ENCODE results near the gene VAX1.

The VAX1 gene

DNA sequence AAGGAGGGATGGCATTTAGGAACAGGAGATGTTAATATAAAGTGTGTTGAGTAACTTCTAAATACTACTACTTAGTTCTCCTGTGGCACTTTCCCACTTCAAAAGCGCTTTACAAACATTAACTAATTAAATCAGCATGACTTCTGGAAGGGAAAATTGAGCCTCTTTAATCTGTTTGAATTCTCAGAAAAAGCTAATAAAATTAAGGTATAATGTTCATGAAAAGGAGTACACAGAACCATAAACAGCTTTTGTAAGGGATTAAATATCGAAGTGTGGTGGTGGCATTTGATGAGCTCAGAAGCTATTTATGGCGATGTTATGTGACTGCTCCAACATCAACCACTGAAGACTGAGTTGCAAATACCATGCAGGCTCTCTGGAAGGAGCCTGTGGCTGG, 10.2 kb upstream of the VAX1 start:
- DNase-seq (ENCODE audit: low spot score): no peak
- Histone ChIP-seq H3K27ac (replicated peaks; ENCODE audit: low read length) (no peak overlapping the region), H3K4me3 (ENCODE audit: low read length in 2 of 2) (no peak overlapping the region), H2AK5ac (ENCODE audit: low read depth, low read length) (no peak overlapping the region), H3K79me1 (ENCODE audit: low read depth, low read length) (no peaks in the 10 kb centered on the region), H3K9me3 (replicated peaks in 1 of 2; ENCODE audit: control insufficient read depth in 2 of 2, insufficient read depth in 1 of 2, low read depth in 1 of 2, low read length in 2 of 2) (peaks cover 0 to 7% of the 10 kb centered on the region in 2 donors), H3K4ac (ENCODE audit: low read length) (no peak overlapping the region), H3K9ac (ENCODE audit: low read depth, low read length, poor library complexity) (no peak overlapping the region), H4K91ac (ENCODE audit: low read depth, low read length, poor library complexity) (no peak overlapping the region), H3K14ac (ENCODE audit: low read length) (no peak overlapping the region), H3K18ac (ENCODE audit: low read length) (no peak overlapping the region), H3K36me3 (replicated peaks in 1 of 2; ENCODE audit: control insufficient read depth in 2 of 2, insufficient read depth in 2 of 2, low read length in 2 of 2) (no peaks in the 10 kb centered on the region), H3K27me3 (ENCODE audit: control insufficient read depth in 3 of 3, insufficient read depth in 3 of 3, low read depth in 1 of 3, low read length in 3 of 3) (peaks cover 0 to 64% (median 3%) of the 10 kb centered on the region in 3 experiments), H3K23ac (ENCODE audit: low read depth, low read length, poor library complexity) (no peak overlapping the region), H2BK15ac (ENCODE audit: low read length) (no peak overlapping the region), H3K4me2 (ENCODE audit: insufficient read depth, low read length, poor library complexity, severe bottlenecking) (no peak overlapping the region), H2BK120ac (ENCODE audit: low read depth, low read length) (no peak overlapping the region), H4K8ac (ENCODE audit: low read depth, low read length) (no peak overlapping the region), H3K4me1 (ENCODE audit: control insufficient read depth in 2 of 2, insufficient read depth in 1 of 2, low read depth in 1 of 2, low read length in 2 of 2) (peaks cover 0 to 2% of the 10 kb centered on the region in 2 donors), H2AFZ (ENCODE audit: low read length) (no peak overlapping the region), H2BK12ac (ENCODE audit: low read length) (peak overlapping the region; percentile 18), H2BK5ac (ENCODE audit: low read length) (no peak overlapping the region)
- no CpG with 5 or more reads among the region's 3 CpGs for WGBS, 2 donors (ENCODE audit: extremely low coverage in 2 of 2, insufficient read length in 2 of 2, insufficient replicate concordance in 1 of 2)

DNA sequence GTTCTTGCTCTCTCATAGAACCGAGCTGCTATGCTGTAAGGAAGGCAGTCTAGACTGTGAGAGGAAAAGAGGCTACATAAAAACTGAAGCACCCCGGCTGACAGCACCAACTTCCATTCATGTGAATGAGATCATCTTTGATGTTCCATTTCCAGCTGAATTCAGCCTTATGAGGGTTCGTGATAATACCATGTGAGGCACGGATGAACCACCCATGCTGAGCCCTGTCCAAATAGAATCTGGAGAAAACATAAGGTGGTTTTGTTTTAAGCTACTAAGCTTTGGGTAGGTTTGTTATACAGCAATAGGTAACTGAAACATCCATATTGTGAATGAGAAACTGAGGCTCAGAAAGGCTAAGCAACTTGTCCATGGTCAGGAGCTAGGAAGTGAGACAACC, 6.9 kb upstream of the VAX1 start:
- no CpG with 5 or more reads among the region's 4 CpGs for WGBS, 2 donors (ENCODE audit: extremely low coverage in 2 of 2, insufficient read length in 2 of 2, insufficient replicate concordance in 1 of 2)
- no peak overlapping the region for H3K9ac ChIP-seq (ENCODE audit: low read depth, low read length, poor library complexity)
- H3K36me3 ChIP-seq (replicated peaks in 1 of 2; ENCODE audit: control insufficient read depth in 2 of 2, insufficient read depth in 2 of 2, low read length in 2 of 2): no peaks in the 10 kb centered on the region
- no peak overlapping the region for H2BK15ac ChIP-seq (ENCODE audit: low read length)
- no peak overlapping the region for H3K4ac ChIP-seq (ENCODE audit: low read length)
- no peak overlapping the region for H3K4me2 ChIP-seq (ENCODE audit: insufficient read depth, low read length, poor library complexity, severe bottlenecking)
- no peaks in the 10 kb centered on the region for H3K79me1 ChIP-seq (ENCODE audit: low read depth, low read length)
- no peak overlapping the region for H2BK120ac ChIP-seq (ENCODE audit: low read depth, low read length)
- peaks cover 0 to 9% of the 10 kb centered on the region in 2 donors for H3K9me3 ChIP-seq (replicated peaks in 1 of 2; ENCODE audit: control insufficient read depth in 2 of 2, insufficient read depth in 1 of 2, low read depth in 1 of 2, low read length in 2 of 2)
- no peak overlapping the region for H4K91ac ChIP-seq (ENCODE audit: low read depth, low read length, poor library complexity)
- no peak overlapping the region for H3K18ac ChIP-seq (ENCODE audit: low read length)
- H2BK5ac ChIP-seq (ENCODE audit: low read length): no peak overlapping the region
- H3K4me3 ChIP-seq (ENCODE audit: low read length in 2 of 2): no peak overlapping the region
- no peak overlapping the region for H3K14ac ChIP-seq (ENCODE audit: low read length)
- no peak overlapping the region for H2BK12ac ChIP-seq (ENCODE audit: low read length)
- no peak overlapping the region for H3K23ac ChIP-seq (ENCODE audit: low read depth, low read length, poor library complexity)
- no peak overlapping the region for H4K8ac ChIP-seq (ENCODE audit: low read depth, low read length)
- DNase-seq (ENCODE audit: low spot score): no peak
- H2AFZ ChIP-seq (ENCODE audit: low read length): no peak overlapping the region
- no peak overlapping the region for H2AK5ac ChIP-seq (ENCODE audit: low read depth, low read length)
- H3K27ac ChIP-seq (replicated peaks; ENCODE audit: low read length): no peak overlapping the region
- H3K27me3 ChIP-seq (ENCODE audit: control insufficient read depth in 3 of 3, insufficient read depth in 3 of 3, low read depth in 1 of 3, low read length in 3 of 3): peaks cover 5 to 82% (median 26%) of the 10 kb centered on the region in 3 experiments
- peaks cover 0 to 9% of the 10 kb centered on the region in 2 donors for H3K4me1 ChIP-seq (ENCODE audit: control insufficient read depth in 2 of 2, insufficient read depth in 1 of 2, low read depth in 1 of 2, low read length in 2 of 2)

DNA sequence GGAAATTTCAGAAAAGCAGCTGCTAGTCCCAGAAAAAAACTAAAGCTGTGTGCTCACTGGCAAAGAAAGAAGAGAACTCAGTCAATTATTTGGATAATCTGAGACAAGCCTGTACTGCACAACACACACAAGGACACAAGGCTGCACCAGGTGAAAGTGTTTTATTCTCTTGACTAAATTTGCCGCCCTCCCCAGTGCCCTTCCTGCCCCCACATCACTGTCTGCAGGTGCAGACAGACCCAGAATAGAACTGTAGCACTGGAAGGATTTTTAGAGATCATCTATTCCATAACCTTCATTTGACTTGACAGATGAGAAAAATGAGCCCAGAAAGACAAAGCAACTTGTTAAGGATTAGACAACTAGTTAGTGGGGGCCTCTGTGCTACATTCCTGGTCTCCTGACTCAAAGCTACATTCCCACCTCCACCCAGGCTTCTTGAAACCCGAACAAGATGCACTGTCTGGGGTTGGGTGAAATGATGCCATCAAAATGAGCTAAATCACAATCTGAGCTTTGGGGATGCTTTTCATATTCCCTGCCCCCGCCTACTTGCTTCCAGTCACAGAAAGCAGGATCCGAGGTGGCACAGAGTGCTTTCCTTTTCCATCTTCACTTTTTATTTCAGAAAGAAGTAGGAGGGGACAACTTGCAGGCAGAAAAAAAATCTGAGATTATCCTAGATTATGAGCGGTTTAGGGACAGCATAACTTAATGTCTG, 5.2 kb upstream of the VAX1 start:
- H3K14ac ChIP-seq (ENCODE audit: low read length): no peak overlapping the region
- H3K18ac ChIP-seq (ENCODE audit: low read length): no peak overlapping the region
- no peak overlapping the region for H2BK12ac ChIP-seq (ENCODE audit: low read length)
- peaks cover 5 to 87% (median 28%) of the 10 kb centered on the region in 3 experiments for H3K27me3 ChIP-seq (ENCODE audit: control insufficient read depth in 3 of 3, insufficient read depth in 3 of 3, low read depth in 1 of 3, low read length in 3 of 3)
- peaks cover 0 to 11% of the 10 kb centered on the region in 2 donors for H3K4me1 ChIP-seq (ENCODE audit: control insufficient read depth in 2 of 2, insufficient read depth in 1 of 2, low read depth in 1 of 2, low read length in 2 of 2)
- no peak for DNase-seq (ENCODE audit: low spot score)
- H3K4me3 ChIP-seq (ENCODE audit: low read length in 2 of 2): no peak overlapping the region
- no peak overlapping the region for H2BK15ac ChIP-seq (ENCODE audit: low read length)
- no peak overlapping the region for H4K91ac ChIP-seq (ENCODE audit: low read depth, low read length, poor library complexity)
- no peak overlapping the region for H3K9ac ChIP-seq (ENCODE audit: low read depth, low read length, poor library complexity)
- no peak overlapping the region for H3K4me2 ChIP-seq (ENCODE audit: insufficient read depth, low read length, poor library complexity, severe bottlenecking)
- H2AK5ac ChIP-seq (ENCODE audit: low read depth, low read length): no peak overlapping the region
- peaks cover 0 to 9% of the 10 kb centered on the region in 2 donors for H3K9me3 ChIP-seq (replicated peaks in 1 of 2; ENCODE audit: control insufficient read depth in 2 of 2, insufficient read depth in 1 of 2, low read depth in 1 of 2, low read length in 2 of 2)
- no peak overlapping the region for H2AFZ ChIP-seq (ENCODE audit: low read length)
- H4K8ac ChIP-seq (ENCODE audit: low read depth, low read length): no peak overlapping the region
- no peaks in the 10 kb centered on the region for H3K79me1 ChIP-seq (ENCODE audit: low read depth, low read length)
- no peaks in the 10 kb centered on the region for H3K36me3 ChIP-seq (replicated peaks in 1 of 2; ENCODE audit: control insufficient read depth in 2 of 2, insufficient read depth in 2 of 2, low read length in 2 of 2)
- H3K4ac ChIP-seq (ENCODE audit: low read length): no peak overlapping the region
- no peak overlapping the region for H3K23ac ChIP-seq (ENCODE audit: low read depth, low read length, poor library complexity)
- no peak overlapping the region for H3K27ac ChIP-seq (replicated peaks; ENCODE audit: low read length)
- H2BK120ac ChIP-seq (ENCODE audit: low read depth, low read length): no peak overlapping the region
- WGBS, 2 donors (ENCODE audit: extremely low coverage in 2 of 2, insufficient read length in 2 of 2, insufficient replicate concordance in 1 of 2): no CpG with 5 or more reads among the region's 5 CpGs
- no peak overlapping the region for H2BK5ac ChIP-seq (ENCODE audit: low read length)

DNA sequence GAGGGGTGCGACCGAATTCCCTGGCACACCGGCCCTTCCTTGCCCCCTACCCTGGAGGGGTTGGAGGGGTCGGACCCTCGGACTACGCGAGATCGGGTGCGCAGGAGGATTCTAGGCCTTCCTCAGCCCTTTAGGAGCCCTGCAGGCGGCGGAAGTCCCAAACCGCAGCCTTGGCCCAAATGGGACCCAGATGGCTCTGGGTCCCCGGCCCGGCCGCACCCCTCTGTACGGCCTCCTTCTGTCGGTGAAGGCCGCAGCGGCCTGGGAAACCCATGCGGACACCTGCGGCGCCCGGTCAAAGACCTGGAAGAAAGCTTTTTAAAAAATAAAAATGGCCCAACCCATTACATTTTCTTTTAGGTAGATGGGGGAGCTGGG, 2.4 kb upstream of the VAX1 start:
- Histone ChIP-seq H3K27me3 (ENCODE audit: control insufficient read depth in 3 of 3, insufficient read depth in 3 of 3, low read depth in 1 of 3, low read length in 3 of 3) (peaks cover 10 to 96% (median 49%) of the 10 kb centered on the region in 3 experiments), H3K9ac (ENCODE audit: low read depth, low read length, poor library complexity) (no peak overlapping the region), H3K23ac (ENCODE audit: low read depth, low read length, poor library complexity) (no peak overlapping the region), H2AFZ (ENCODE audit: low read length) (peak overlapping the region; percentile 53), H4K8ac (ENCODE audit: low read depth, low read length) (peak overlapping the region; percentile 48), H3K4me3 (ENCODE audit: low read length in 2 of 2) (no peak overlapping the region), H2BK5ac (ENCODE audit: low read length) (peak overlapping the region; percentile 97), H2BK12ac (ENCODE audit: low read length) (peak overlapping the region; percentile 99), H2BK15ac (ENCODE audit: low read length) (peak overlapping the region; percentile 98), H4K91ac (ENCODE audit: low read depth, low read length, poor library complexity) (peak overlapping the region; percentile 98), H3K9me3 (replicated peaks in 1 of 2; ENCODE audit: control insufficient read depth in 2 of 2, insufficient read depth in 1 of 2, low read depth in 1 of 2, low read length in 2 of 2) (peaks cover 8 to 9% of the 10 kb centered on the region in 2 donors), H3K4me2 (ENCODE audit: insufficient read depth, low read length, poor library complexity, severe bottlenecking) (peak overlapping the region; percentile 87), H3K79me1 (ENCODE audit: low read depth, low read length) (peaks cover 11% of the 10 kb centered on the region), H3K4me1 (ENCODE audit: control insufficient read depth in 2 of 2, insufficient read depth in 1 of 2, low read depth in 1 of 2, low read length in 2 of 2) (peaks cover 0 to 17% of the 10 kb centered on the region in 2 donors), H3K14ac (ENCODE audit: low read length) (no peak overlapping the region), H3K27ac (replicated peaks; ENCODE audit: low read length) (peak overlapping the region; percentile 98), H2BK120ac (ENCODE audit: low read depth, low read length) (peak overlapping the region; percentile 100), H3K18ac (ENCODE audit: low read length) (peak overlapping the region; percentile 94), H2AK5ac (ENCODE audit: low read depth, low read length) (peak overlapping the region; percentile 88), H3K36me3 (replicated peaks in 1 of 2; ENCODE audit: control insufficient read depth in 2 of 2, insufficient read depth in 2 of 2, low read length in 2 of 2) (no peaks in the 10 kb centered on the region), H3K4ac (ENCODE audit: low read length) (peak overlapping the region; percentile 19)
- DNase-seq (ENCODE audit: low spot score): no peak
- WGBS, 2 donors (ENCODE audit: extremely low coverage in 2 of 2, insufficient read length in 2 of 2, insufficient replicate concordance in 1 of 2): no CpG with 5 or more reads among the region's 23 CpGs

All from neuronal stem cell (in vitro differentiated cells).